ENCODE measurements around the gene PCDHA4.
"Not testable (repeated sequence)": the region's sequence is repeated elsewhere in the genome, so short reads cannot be mapped to it uniquely, and the experiment has no call there.

DNA sequence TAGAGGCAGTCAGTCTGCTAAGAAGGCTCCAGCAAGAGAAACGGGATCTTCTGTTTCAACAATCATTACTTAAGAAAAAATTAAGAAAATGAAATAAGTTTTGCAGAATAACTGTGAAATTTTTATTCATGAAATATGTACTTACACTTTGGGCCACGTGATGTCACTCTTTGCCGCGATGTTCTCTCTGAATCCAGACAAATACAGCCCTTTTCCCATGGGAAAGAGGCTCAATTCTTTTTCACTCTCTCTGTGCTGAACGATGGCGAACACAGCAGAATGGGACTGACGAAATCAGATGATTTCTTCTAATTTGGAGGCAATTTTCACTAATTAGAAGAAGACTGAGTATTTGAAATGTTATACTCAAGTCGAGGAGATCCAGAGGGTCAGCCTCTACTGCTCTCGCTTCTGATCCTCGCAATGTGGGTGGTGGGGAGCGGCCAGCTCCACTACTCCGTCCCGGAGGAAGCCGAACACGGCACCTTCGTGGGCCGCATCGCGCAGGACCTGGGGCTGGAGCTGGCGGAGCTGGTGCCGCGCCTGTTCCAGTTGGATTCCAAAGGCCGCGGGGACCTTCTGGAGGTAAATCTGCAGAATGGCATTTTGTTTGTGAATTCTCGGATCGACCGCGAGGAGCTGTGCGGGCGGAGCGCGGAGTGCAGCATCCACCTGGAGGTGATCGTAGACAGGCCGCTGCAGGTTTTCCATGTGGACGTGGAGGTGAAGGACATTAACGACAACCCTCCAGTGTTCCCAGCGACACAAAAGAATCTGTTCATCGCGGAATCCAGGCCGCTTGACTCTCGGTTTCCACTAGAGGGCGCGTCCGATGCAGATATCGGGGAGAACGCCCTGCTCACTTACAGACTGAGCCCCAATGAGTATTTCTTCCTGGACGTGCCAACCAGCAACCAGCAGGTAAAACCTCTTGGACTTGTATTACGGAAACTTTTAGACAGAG lies 41.6 kb downstream of the PCDHA4 start, which contains the start of gene PCDHA9:
- TF ChIP-seq CTCF, POLR2A (IDR thresholded peaks at IDR 0.05): not testable (repeated sequence)
